Neuronal stem cell (in vitro differentiated cells): ENCODE data around the gene SLC35G2.
"Not testable (repeated sequence)": the region's sequence is repeated elsewhere in the genome, so short reads cannot be mapped to it uniquely, and the experiment has no call there.

ENCODE experiments used
- DNase-seq: peaks from one replicate; pipeline ENCODE4 v3.0.0-alpha.2; 2013; ENCODE audit warnings: low spot score
- H2AFZ ChIP-seq: one replicate; pipeline ENCODE4 v1.6.1; 2013; ENCODE audit warnings: mild to moderate bottlenecking, low read length, inconsistent platforms
- H2AK5ac ChIP-seq: 2 replicates; pipeline ENCODE4 v1.6.1; 2013; ENCODE audit warnings: low read depth, mild to moderate bottlenecking, inconsistent platforms, low read length, moderate library complexity, mixed read lengths
- H2BK120ac ChIP-seq: 2 replicates; pipeline ENCODE4 v1.6.1; 2013; ENCODE audit warnings: low read depth, mild to moderate bottlenecking, inconsistent platforms, low read length, moderate library complexity, mixed read lengths
- H2BK12ac ChIP-seq: one replicate; pipeline ENCODE4 v1.6.1; 2013; ENCODE audit warnings: low read length, inconsistent platforms
- H2BK15ac ChIP-seq: 2 replicates; pipeline ENCODE4 v1.6.1; 2013; ENCODE audit warnings: mild to moderate bottlenecking, low read length, inconsistent platforms, mixed read lengths
- H2BK5ac ChIP-seq: one replicate; pipeline ENCODE4 v1.6.1; 2013; ENCODE audit warnings: inconsistent platforms, mild to moderate bottlenecking, low read length, moderate library complexity
- H3K14ac ChIP-seq: one replicate; pipeline ENCODE4 v1.6.1; 2013; ENCODE audit warnings: low read length, inconsistent platforms
- H3K18ac ChIP-seq: 2 replicates; pipeline ENCODE4 v1.6.1; 2013; ENCODE audit warnings: low read length, inconsistent platforms
- H3K23ac ChIP-seq: 2 replicates; pipeline ENCODE4 v1.6.1; 2013; ENCODE audit warnings: low read depth, mild to moderate bottlenecking, mixed read lengths, low read length, inconsistent platforms; ENCODE audit not compliant: poor library complexity
- H3K27ac ChIP-seq: replicated peaks from 3 replicates; pipeline ENCODE4 v1.5.1; 2013; ENCODE audit warnings: low read length, inconsistent platforms
- H3K27me3 ChIP-seq, 3 experiments: 2 replicates each; pipeline ENCODE4 v1.6.1; 2013; ENCODE audit warnings: low read length in 3 of 3, mild to moderate bottlenecking in 2 of 3, inconsistent platforms in 1 of 3, low read depth in 1 of 3, mixed read lengths in 1 of 3, moderate library complexity in 1 of 3; ENCODE audit not compliant: control insufficient read depth in 3 of 3, insufficient read depth in 3 of 3
- H3K36me3 ChIP-seq, 2 donors: replicated peaks in 1 of 2; 2 replicates each; pipeline ENCODE4 v1.6.1; 2013; ENCODE audit warnings: low read length in 2 of 2; ENCODE audit not compliant: control insufficient read depth in 2 of 2, insufficient read depth in 2 of 2
- H3K4ac ChIP-seq: 2 replicates; pipeline ENCODE4 v1.6.1; 2013; ENCODE audit warnings: inconsistent platforms, mild to moderate bottlenecking, low read length, moderate library complexity
- H3K4me1 ChIP-seq, 2 donors: 1 replicate in 1 of 2; 2 replicates in 1 of 2; pipeline ENCODE4 v1.6.1; 2013; ENCODE audit warnings: low read length in 2 of 2, low read depth in 1 of 2; ENCODE audit not compliant: control insufficient read depth in 2 of 2, insufficient read depth in 1 of 2
- H3K4me2 ChIP-seq: one replicate; pipeline ENCODE4 v1.6.1; 2013; ENCODE audit warnings: mild to moderate bottlenecking, low read length, inconsistent platforms; ENCODE audit not compliant: insufficient read depth, poor library complexity, severe bottlenecking
- H3K4me3 ChIP-seq, 2 donors: 2 replicates each; pipeline ENCODE4 v1.5.1; 2013; ENCODE audit warnings: low read length in 2 of 2, mild to moderate bottlenecking in 2 of 2, inconsistent platforms in 1 of 2, moderate library complexity in 1 of 2
- H3K79me1 ChIP-seq: one replicate; pipeline ENCODE4 v1.6.1; 2013; ENCODE audit warnings: low read depth, mild to moderate bottlenecking, inconsistent platforms, low read length, moderate library complexity
- H3K9ac ChIP-seq: one replicate; pipeline ENCODE4 v1.6.1; 2013; ENCODE audit warnings: mild to moderate bottlenecking, low read depth, low read length, inconsistent platforms; ENCODE audit not compliant: poor library complexity
- H3K9me3 ChIP-seq, 2 donors: replicated peaks in 1 of 2; 2 replicates each; pipeline versions ENCODE3 to v1.6.1; 2013; ENCODE audit warnings: low read length in 2 of 2, mild to moderate bottlenecking in 2 of 2, inconsistent platforms in 1 of 2, low read depth in 1 of 2, mixed read lengths in 1 of 2, moderate library complexity in 1 of 2; ENCODE audit not compliant: control insufficient read depth in 2 of 2, insufficient read depth in 1 of 2
- H4K8ac ChIP-seq: one replicate; pipeline ENCODE4 v1.6.1; 2013; ENCODE audit warnings: low read depth, mild to moderate bottlenecking, inconsistent platforms, low read length, moderate library complexity
- H4K91ac ChIP-seq: one replicate; pipeline ENCODE4 v1.6.1; 2013; ENCODE audit warnings: low read length, low read depth, mild to moderate bottlenecking, inconsistent platforms; ENCODE audit not compliant: poor library complexity
- WGBS, 2 donors: extraction: QIAGEN DNeasy Blood & Tissue Kit; methylation state at CpG; one replicate each; pipeline ENCODE4 v1.1.7; 2013; ENCODE audit warnings: missing lambda C conversion rate in 2 of 2, mixed read lengths in 1 of 2; ENCODE audit not compliant: insufficient read length in 2 of 2, insufficient replicate concordance in 1 of 2; ENCODE audit errors: extremely low coverage in 2 of 2; 5-methylcytosine and 5-hydroxymethylcytosine counted together

SLC35G2 gene

DNA sequence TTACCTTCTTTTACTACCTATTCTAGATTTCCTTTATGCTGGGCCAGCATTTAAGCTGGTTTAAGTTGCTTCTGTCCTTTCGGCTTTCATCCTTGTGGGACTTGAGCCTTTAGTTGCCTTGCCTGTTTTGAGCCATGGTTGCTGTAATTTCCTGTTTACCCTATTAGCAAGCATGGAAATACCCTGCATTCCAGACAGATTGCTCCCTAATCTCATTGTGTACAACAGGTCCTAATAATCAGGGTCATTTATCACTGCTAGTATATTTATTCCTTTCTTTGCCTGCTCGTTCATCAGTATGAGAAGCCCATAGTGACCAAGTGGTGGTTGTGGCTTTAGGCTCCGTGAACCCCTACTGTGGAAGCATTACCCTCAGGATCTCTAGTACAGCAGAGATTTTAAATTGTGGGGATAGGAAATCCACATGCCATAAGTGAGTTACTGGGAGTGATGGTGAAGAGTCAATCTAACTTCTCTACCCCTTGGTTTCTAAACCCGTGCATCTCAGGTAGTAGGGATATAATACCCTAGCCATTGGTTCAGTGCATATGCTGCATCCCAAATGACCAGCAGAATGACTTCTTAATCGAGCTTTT, 75.0 kb downstream of the SLC35G2 start:
- H2BK15ac ChIP-seq = no peak overlapping the region
- H3K79me1 ChIP-seq = peaks cover 3% of the 10 kb centered on the region
- no peak overlapping the region for H2BK5ac ChIP-seq
- no peak overlapping the region for H3K4me3 ChIP-seq
- no peak overlapping the region for H3K23ac ChIP-seq
- no peaks in the 10 kb centered on the region for H3K27me3 ChIP-seq
- peaks cover 3 to 34% of the 10 kb centered on the region in 2 donors for H3K9me3 ChIP-seq
- H2BK12ac ChIP-seq = no peak overlapping the region
- H2AFZ ChIP-seq = no peak overlapping the region
- H3K4ac ChIP-seq = no peak overlapping the region
- H3K14ac ChIP-seq = no peak overlapping the region
- H4K91ac ChIP-seq = no peak overlapping the region
- no peak overlapping the region for H3K4me2 ChIP-seq
- no peaks in the 10 kb centered on the region for H3K4me1 ChIP-seq
- H2AK5ac ChIP-seq = no peak overlapping the region
- no peak for DNase-seq
- H4K8ac ChIP-seq = no peak overlapping the region
- H3K36me3 ChIP-seq = peaks cover 0 to 5% of the 10 kb centered on the region in 2 donors
- H3K9ac ChIP-seq = no peak overlapping the region
- no peak overlapping the region for H2BK120ac ChIP-seq
- WGBS, 2 donors = no CpG with 5 or more reads among the region's 5 CpGs
- H3K27ac ChIP-seq = no peak overlapping the region
- no peak overlapping the region for H3K18ac ChIP-seq

DNA sequence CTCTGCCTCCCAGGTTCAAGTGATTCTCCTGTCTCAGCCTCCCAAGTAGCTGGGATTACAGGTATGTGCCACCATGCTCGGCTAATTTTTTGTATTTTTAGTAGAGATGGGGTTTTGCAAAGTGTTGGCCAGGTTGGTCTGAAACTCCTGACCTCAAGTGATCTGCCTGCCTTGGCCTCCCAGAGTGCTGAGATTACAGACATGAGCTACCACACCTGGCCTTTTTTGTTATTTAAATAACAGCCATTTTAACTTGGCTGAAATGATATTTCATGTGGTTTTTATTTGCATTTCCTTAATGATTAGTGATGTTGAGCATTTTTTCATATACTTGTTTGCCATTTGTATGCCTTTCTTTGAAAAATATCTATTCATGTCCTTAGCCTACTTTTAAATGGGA, 78.2 kb downstream of the SLC35G2 start:
- not testable (repeated sequence) for H3K18ac ChIP-seq, H2BK5ac ChIP-seq, H3K14ac ChIP-seq, H2AFZ ChIP-seq, H3K4me2 ChIP-seq, H3K9ac ChIP-seq, H3K27me3 ChIP-seq, H3K27ac ChIP-seq, H2BK12ac ChIP-seq, H3K79me1 ChIP-seq, H4K8ac ChIP-seq, H2AK5ac ChIP-seq, H3K4ac ChIP-seq, DNase-seq, H3K36me3 ChIP-seq, H3K4me1 ChIP-seq, H3K4me3 ChIP-seq, H2BK120ac ChIP-seq, H4K91ac ChIP-seq, H2BK15ac ChIP-seq, H3K23ac ChIP-seq
- H3K9me3 ChIP-seq = peaks cover 2 to 31% of the 10 kb centered on the region in 2 donors
- WGBS, 2 donors = no CpG with 5 or more reads among the region's 1 CpG

DNA sequence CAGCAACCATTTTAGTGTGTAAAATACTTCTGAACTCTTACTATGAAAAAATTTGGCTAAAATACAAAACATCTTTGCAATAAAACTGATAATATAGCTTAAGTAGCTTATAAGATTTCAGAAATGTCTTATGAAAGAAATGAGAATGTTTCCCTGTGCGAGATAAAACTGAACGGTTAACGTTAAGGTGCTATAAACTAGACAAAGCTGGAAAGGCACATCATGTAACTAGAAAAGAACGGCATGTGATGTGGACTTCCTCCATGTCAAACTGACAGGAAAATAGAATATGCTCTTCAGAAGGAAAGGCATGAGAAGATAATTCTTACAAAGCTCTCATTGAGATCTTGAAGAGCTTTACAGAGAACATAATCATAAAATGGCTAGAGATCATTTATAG, 79.6 kb downstream of the SLC35G2 start:
- no peak overlapping the region for H3K4ac ChIP-seq
- H2AFZ ChIP-seq = no peak overlapping the region
- no peaks in the 10 kb centered on the region for H3K4me1 ChIP-seq
- no peak overlapping the region for H3K27ac ChIP-seq
- H3K23ac ChIP-seq = no peak overlapping the region
- H2AK5ac ChIP-seq = no peak overlapping the region
- DNase-seq = no peak
- no CpG with 5 or more reads among the region's 4 CpGs for WGBS, 2 donors
- no peak overlapping the region for H4K8ac ChIP-seq
- no peak overlapping the region for H4K91ac ChIP-seq
- H3K9ac ChIP-seq = no peak overlapping the region
- H2BK12ac ChIP-seq = no peak overlapping the region
- H3K79me1 ChIP-seq = peaks cover 3% of the 10 kb centered on the region
- no peak overlapping the region for H2BK15ac ChIP-seq
- peaks cover 2 to 8% of the 10 kb centered on the region in 2 donors for H3K36me3 ChIP-seq
- no peak overlapping the region for H3K4me2 ChIP-seq
- no peaks in the 10 kb centered on the region for H3K27me3 ChIP-seq
- no peak overlapping the region for H3K14ac ChIP-seq
- no peak overlapping the region for H3K4me3 ChIP-seq
- no peak overlapping the region for H3K18ac ChIP-seq
- no peak overlapping the region for H2BK120ac ChIP-seq
- H2BK5ac ChIP-seq = no peak overlapping the region
- H3K9me3 ChIP-seq = peaks cover 2 to 23% of the 10 kb centered on the region in 2 donors

DNA sequence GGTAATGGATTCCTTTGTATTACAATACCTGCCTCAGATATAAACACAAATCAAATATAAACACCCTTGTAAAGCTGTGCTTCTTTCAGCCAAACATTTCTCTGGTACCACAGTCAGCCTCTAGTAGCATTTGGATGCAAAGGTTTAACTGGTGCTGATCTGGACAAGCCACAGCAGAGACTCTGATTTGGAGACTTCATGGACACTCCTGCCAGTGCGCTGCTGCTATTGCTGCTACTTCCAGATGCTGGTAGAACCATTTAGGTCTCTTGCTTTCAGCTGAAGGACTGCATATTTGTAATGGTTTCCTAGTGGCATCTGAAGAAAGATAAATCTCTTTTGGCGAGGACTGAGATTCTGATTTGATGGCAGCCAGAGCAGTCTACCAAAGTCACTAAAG, 80.0 kb downstream of the SLC35G2 start:
- Histone ChIP-seq H2BK12ac (no peak overlapping the region), H2BK5ac (no peak overlapping the region), H3K4me1 (no peaks in the 10 kb centered on the region), H3K4ac (no peak overlapping the region), H3K4me2 (no peak overlapping the region), H4K91ac (no peak overlapping the region), H3K27me3 (no peaks in the 10 kb centered on the region), H3K36me3 (peaks cover 2 to 8% of the 10 kb centered on the region in 2 donors), H3K9me3 (peaks cover 2 to 19% of the 10 kb centered on the region in 2 donors), H3K18ac (no peak overlapping the region), H4K8ac (no peak overlapping the region), H2BK15ac (no peak overlapping the region), H2AFZ (no peak overlapping the region), H3K23ac (no peak overlapping the region), H3K4me3 (no peak overlapping the region), H3K79me1 (peaks cover 3% of the 10 kb centered on the region), H3K9ac (no peak overlapping the region), H2BK120ac (no peak overlapping the region), H2AK5ac (no peak overlapping the region), H3K27ac (no peak overlapping the region), H3K14ac (no peak overlapping the region)
- no CpG with 5 or more reads among the region's 2 CpGs for WGBS, 2 donors
- no peak for DNase-seq
